ENCODE results near the gene NYNRIN.
"Not testable (repeated sequence)": the region's sequence is repeated elsewhere in the genome, so short reads cannot be mapped to it uniquely, and the experiment has no call there.

The NYNRIN gene

DNA sequence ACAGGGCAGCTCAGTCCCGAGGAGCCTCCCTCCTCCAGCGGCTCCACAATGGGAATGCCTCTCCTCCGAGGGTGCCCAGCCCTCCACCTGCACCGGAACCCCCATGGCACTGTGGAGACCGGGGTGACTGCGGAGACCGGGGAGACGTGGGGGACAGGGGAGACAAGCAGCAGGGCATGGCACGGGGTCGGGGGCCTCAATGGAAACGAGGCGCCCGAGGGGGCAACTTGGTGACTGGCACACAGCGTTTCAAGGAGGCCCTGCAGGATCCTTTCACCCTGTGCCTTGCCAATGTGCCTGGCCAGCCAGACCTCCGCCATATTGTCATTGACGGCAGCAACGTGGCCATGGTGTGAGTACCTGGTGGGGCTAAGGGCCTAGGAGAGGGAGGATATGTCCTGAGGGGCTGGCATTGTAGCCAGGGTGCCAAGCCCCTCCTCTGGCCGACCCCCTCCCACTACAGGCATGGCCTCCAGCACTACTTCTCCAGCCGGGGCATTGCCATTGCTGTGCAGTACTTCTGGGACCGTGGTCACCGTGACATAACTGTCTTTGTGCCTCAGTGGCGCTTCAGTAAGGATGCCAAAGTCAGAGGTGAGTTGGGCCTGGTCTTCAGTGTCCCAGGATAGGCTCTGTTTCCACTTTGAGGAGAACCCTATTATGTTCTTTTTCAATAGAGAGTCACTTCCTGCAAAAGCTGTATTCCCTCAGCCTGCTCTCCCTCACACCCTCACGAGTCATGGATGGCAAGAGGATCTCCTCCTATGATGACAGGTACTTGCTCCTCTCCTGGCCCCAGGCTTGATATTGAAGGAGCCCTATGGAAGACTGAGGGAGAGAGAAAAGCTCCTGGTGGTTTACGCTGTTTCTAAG lies 33.7 kb downstream of the NYNRIN start:
- no peak for DNase-seq

DNA sequence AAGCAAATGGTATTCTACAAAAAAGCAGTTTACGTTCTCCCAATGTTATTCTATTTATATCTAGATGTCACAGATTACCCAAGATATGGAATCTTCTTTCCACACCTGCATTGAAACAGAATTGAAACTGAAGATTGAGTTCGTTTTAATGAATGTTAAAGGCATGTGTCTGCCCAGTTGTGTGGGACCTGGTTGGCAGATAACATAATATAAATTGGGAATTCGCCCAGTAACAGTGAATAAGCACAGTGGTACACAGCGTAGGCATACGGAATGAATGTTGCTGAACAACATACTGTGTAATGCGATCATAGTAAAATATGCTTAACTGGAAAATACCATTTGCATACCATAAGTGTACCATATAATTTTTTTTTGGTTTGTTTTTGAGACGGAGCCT lies 35.2 kb downstream of the NYNRIN start:
- no peak for DNase-seq

DNA sequence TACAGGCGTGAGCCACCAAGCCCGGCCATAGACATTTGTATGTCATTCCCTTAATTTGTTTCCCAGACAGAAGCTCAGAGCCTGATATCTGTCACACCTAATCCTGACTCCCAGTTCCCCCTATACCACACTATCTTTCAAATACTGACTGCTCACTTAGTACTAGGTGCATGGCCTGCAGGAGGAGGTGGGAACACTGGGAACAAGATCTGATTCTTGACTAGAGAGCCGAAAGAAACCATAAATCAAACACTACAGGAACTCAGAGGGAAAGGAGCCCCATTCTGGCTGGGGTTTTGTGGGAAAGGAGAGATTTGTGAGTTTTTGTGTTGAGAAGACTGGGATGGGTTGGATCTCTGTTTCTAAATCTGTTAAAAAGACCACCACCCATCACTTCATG lies 35.9 kb downstream of the NYNRIN start:
- DNase-seq = no peak

DNA sequence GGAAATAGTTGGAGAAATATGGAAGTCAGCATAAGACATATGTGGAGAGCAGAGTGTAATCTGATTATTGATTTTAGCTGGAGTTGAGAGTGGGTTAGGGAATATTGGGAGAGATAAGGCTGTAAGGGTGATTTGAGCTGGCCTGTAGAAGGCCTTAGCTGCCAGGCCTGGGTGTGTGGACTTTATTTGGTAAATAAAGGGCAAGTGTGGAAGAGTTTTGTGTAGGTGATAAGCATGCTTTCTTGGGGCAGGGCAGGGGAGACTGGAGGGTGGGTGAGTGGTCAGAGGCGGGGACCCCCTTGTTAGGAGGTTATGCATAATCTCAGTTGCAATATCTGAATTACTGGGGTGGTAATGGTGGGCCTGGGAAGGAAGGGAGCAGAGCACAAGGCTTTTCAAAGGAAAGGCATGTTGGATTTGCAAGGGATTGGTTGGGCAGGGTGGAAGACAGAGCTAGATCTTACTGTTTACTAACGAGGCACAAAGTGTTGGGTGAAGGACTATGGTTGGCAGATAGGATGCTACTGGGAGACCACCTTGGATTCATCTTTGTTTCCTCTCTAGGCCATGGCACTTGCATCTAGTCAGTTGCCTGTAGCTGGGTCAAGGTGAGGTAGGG lies 36.5 kb downstream of the NYNRIN start:
- DNase-seq = no peak

DNA sequence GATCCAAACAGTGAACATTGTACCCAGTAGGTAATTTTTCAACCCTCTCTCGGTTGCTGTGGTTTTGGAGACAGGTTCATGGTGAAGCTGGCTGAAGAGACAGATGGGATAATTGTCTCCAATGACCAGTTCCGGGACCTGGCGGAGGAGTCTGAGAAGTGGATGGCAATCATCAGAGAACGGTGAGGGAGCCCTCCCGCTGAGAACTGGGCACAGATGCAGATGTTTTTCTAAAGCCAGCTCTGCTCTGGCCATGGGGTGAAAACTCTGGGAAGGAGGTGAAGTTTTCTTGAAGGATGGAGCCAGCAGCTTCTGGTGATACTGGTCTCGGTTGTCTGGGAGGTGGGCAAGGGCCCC lies 37.2 kb downstream of the NYNRIN start:
- DNase-seq = no peak

DNA sequence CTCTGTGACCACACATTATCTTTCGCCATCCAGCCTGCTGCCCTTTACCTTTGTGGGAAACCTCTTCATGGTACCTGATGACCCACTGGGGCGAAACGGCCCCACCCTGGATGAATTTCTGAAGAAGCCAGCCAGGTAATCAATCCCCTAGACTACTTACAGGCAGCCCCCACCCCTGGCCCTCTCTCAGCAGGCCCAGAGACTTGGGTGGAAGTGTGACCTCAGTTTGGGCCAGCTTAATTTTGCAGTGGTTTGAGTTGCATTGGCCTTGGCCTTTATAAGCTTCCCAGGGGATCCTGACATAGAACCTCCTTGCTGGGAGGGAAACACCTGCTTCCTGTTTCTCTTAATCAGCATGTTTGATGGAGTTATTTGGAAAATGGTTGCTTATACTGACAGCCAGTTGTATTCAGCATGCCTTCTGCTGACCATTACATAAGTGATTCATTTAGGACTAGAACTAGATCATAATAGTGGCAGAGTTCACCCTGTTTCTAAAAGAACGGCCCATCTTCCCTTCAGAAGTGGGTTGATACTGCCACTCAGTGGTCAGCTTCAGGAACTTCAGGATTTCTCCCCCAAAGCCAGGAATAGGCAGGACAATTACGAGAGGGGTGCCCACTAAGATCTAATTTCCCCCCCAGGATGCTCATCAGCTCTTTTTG lies 37.7 kb downstream of the NYNRIN start:
- DNase-seq = peak; percentile 65

DNA sequence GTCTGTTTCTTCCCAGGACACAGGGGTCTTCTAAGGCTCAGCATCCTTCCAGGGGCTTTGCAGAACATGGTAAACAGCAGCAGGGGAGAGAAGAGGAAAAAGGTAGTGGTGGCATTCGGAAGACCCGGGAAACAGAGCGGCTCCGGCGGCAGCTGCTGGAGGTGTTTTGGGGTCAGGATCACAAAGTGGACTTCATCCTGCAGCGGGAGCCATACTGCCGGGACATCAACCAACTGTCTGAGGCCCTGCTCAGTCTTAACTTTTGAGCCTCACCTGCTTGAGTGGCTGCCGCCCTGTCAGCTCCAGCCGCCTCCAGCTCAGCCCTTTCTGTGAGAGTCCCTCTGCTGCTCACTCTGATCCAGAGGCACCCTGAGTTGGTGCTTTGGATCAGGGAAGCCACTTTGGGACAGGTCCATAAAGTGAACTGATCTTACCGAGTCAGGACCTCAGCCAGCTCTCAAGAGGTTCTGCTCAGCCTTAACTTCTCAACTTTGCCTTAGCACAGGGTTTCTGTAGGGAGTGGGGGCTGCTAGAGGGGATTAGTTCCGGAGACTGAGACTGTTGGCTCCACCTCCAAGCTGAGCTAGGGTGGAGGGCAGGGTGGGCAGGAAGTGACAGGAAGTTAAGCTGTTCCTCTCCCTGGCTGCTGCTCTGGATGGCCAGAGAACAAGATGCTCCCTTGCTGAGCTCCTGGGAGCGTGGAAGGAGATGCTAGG lies 38.4 kb downstream of the NYNRIN start:
- no peak for DNase-seq

DNA sequence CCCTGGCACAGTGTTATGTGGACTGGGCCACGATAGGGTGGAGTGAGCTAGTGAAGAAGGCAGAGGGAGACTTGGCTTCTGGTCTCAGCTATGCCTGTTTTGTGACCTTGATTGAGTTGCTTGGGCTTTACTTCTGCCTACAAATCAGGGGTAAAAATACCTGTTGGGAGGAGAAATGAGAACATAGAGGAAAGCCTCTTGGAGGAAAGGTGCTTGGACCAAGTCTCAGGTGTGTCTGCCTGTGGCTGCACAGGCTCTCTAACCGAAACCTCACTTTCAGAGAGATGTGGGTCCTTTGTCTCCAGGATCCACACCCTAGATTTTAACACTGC lies 38.9 kb downstream of the NYNRIN start:
- no peak for DNase-seq

DNA sequence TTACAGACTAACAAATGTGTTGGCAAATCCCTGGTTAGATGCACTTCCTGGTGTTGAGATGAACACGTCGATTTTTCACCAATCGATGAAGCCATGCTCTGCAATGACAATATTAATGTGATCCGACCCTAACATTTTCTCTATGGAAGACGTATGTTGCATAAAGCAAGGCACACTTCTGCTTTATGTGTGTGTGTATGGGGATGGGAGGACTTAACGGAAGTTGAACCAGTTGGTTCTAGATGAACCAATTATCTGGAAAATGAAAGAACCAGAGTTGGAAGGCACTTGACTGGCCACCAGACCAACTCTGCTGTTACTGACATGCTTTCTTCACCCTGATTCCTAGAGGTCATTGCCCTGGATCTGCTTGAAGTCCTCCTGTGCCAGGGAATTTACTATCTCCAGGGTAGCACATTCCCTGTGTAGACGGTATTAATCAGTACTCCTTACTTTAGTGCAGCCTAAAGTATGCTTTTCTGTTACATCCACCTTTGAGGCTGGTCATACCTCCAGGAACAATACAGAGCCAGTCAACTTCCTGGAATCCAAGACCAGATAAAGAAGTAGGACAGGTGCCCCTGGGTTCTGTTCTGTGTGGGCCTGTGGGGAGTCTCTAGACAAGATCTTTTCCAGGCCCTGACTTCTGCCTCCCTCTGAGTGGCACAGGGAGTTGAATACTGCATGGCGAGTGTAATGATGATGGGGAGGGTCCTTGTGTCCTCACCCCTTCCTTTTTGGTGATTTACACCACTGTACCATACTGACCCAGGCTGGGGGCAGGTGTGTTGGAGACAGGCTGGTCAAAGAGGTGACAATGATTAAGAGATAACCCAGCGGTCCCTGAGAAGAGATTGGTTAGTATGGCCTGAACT lies 39.7 kb downstream of the NYNRIN start:
- no peak for DNase-seq

DNA sequence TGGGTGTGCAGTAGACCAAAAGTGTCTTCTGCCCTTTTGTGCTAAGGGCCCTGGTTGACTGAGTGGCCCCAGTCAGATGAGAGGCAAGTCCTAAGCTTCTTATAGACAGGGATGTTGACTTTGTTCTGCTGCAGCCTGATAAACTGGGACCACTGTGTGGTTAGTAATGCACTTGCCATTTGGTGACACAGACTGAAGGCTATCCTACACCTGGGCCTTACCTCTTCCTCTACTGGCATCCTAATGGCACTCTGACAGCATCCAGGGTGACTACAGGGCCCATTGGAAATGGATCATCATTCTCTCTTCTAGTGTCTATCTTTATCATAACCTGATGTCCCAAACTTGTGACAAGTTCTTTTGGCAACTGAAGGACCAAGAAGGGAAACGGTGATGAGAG lies 40.5 kb downstream of the NYNRIN start:
- no peak for DNase-seq

DNA sequence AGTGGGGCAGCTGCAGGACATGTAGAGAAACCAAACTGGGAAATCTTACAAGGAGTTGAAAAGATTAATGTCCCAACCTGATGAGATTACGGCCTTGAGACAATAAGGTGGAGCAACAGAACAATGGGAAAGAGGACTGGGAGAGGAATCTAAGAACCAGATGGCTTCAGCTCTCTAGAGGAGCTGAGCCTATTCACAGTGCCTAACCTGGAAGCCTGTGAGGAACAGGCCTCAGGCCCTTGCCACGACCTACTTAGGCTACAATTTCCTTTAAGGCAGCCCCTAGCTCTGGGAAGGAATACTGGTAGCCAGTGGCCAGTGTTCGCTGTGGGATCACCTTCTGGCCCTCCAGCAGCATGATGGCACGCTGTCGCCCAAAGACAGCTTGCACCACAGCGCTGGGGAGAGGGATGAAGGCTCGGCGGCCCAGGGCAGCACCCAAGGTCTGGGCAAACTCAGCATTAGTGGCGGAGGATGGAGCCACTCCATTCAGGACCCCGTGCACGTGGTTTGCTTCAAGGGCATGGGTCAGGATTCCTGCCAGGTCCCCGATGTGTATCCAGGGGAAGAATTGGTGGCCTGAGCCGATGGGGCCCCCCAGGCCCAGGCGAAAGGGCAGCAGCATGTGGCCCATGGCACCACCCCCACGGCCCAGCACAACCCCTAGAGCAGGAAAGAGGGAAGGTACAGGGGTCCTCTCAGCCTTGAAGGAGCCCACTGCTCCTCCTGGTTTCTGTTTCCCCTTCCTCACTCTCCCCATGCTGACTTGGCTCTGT lies 41.2 kb downstream of the NYNRIN start:
- DNase-seq = no peak

DNA sequence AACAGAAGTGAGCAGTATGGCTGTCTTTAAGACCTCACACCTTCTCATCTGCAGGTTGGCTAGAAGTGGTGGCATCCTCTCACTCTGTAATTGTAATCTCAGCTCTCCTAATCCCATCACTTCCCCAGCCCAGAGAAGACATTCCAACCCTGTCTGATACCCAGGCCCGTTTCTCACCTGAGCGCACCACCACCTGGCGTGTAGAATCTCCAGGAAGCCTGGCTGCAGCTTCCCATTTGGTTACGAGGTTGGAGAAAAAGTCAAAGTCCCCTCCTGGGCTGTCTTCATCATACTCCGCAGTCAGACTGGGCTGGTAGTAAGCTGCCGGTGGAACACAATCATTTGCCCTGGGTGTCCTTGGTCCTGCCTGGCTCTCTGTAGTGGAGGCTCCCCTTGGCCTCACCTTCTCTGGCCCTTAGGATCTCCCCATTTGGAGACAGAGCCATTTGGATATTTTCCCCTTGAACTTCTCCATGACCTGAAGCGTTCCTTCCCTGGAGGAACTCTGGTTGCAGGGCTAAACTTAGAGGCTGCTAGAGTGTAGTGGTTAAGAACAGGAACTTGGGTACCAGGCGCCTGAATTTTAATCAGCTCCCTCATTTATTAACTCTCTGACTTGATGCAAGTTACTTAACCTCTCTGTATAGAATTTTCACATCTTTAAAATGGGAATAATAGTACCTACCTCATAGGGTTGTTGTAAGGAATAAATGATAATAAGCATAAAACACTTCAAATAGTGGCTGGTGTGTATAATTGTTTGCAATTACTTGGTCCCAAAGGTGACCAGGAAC lies 42.0 kb downstream of the NYNRIN start:
- no peak for DNase-seq

DNA sequence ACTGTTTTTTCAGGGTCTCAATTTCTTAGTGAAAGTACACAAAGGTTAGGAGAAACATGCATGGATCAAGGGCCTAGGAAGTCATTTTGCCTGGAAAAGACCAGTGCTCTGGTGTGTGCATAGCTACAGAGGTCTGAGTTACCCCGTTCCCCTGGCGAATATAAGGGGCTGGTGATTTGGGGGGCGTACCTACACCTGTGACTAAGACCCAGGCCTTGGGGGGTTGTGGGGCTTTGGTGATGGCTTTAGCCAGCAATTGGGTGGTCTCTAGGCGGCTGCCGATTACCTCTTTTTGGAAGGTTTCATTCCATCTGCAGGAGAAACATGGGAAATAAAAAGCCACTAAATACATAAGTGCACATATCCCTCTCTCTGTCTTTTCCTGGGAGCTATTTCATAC lies 42.7 kb downstream of the NYNRIN start:
- DNase-seq = no peak

DNA sequence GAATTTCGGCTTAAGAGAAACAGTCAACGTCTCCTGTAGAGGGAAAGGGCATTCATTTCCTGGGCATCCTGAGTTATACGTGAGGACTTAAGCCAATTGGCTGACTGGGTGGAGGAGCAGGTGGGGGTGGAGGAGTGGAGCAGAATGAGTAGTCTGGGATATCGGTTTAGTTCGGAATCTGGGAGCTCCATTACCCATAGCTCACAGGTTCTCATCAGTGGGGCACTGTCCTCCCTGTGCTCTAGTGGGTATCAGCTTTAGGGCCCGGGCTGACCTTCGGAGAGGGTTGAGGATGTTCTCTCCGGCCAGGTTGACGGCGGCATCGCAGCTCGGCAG lies 43.1 kb downstream of the NYNRIN start:
- no peak for DNase-seq

DNA sequence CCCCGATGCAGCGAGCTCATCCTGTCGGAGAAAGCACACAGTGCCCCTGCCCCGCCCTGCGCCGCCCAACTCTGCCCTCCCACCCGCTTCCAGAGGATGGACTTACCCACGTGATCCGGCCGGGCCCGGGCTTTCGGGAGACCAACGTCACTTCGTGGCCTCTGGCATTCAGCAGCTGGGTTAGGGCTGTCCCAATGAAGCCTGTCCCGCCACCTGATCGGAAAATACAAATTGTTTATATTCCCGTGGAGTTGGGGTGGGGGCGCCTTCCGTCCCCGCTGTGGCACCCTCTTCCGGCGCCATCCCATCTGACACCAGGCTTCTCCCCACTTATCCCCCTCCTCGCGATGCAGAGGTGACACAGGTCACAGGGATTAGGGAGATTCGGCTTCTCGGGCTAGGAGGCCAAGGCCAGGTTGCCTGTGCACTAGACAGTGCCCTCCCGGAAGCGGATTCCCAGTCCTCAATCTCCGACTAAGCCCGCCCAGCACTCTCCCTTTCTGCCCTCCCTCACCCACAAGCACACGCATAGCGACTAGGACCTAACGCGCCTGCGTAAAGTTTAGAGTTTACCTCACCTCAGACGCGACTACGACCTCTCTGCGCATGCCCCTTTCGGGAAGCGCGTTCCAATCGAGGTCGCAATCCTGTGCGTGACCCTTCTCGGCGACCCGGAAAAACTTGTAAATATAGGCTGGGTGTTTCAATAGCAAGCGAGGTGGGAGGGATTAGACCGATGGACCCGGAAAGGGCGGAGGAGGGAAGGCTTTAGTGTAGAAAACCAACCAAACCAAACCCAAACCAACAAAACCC lies 43.6 kb downstream of the NYNRIN start, which contains the start of gene SDR39U1:
TSS of gene SDR39U1 (minus strand) at position 537 of the 813 bp plus-strand sequence. CDS start at position 530, 7 bp downstream.
- peak; percentile 98 for DNase-seq

DNA sequence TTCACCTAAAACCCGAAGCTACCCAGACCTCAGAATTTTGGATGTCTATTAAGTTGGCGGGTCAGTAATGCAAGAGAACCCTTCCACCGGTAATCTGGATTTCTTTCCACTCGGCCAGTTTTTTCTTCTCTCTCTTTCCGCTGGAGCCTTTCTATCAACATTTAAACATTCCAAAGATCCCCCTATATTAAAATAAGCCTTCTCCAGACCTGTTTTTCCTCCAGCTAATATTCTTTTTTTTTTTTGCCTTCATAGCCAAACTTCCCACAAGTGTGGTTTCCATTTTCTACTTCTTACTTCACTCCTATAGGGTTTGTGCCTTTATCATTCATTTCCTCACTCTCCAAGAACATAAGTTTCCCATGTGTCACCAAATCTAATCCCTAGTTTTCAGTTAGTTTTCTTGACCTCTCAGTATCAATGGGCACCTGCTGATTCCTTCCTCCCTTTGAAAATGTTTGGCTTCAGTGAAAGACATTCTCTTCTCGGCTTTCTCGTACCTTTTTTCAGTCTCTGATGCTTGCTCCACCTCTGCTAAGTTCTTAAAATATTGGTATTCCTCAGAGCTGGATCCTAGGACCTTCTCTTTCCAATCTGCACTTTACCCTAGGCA lies 44.4 kb downstream of the NYNRIN start:
- peak; percentile 31 for DNase-seq

DNA sequence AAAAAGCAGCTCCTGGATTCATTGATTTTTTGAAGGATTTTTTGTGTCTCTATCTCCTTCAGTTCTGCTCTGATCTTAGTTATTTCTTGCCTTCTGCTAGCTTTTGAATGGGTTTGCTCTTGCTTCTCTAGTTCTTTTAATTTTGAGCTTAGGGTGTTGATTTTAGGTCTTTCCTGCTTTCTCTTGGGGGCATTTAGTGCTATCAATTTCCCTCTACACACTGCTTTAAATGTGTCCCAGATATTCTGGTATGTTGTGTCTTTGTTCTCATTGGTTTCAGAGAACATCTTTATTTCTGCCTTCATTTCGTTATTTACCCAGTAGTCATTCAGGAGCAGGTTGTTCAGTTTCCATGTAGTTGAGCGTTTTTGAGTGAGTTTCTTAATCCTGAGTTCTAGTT lies 52.0 kb downstream of the NYNRIN start:
- not testable (repeated sequence) for DNase-seq

DNA sequence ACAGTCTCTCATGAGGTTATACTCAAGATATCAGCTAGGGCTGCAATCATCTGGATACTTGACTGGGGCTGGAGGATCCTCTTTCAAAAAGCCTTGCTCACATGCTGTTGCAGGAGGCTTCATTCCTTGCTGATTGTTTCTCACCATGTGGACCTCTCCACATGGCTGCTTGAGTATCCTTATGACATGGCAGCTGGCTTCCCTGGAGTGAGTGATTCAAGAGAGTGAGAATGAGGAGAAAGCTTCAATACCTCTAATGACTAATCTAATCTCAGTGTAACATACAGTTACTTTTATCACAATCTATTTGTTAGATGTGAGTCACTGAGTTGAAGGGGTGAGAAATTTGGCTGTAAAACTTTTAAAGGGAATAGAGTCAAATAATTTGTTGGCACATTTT lies 58.2 kb downstream of the NYNRIN start:
- peak; percentile 18 for DNase-seq

DNA sequence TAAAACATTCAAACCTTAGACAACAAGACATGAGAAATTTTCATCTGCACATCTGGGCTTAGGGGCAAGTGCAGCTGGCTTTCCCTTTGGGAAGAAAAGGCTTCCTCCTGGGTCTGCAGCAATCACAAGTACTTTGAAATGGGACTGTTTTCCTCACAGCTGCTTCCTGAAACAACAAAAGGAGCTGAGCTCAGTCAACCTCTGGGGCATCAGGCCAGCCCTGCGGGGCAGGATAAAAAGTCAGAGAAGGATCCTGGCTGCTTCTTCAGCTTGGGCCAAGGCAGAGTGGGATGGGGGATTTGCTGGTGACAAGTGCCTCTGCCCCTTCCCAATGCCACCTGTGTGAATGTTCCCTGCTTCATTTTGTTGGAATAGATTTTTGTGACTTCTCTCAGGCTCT lies 59.9 kb downstream of the NYNRIN start:
- no peak for DNase-seq

DNA sequence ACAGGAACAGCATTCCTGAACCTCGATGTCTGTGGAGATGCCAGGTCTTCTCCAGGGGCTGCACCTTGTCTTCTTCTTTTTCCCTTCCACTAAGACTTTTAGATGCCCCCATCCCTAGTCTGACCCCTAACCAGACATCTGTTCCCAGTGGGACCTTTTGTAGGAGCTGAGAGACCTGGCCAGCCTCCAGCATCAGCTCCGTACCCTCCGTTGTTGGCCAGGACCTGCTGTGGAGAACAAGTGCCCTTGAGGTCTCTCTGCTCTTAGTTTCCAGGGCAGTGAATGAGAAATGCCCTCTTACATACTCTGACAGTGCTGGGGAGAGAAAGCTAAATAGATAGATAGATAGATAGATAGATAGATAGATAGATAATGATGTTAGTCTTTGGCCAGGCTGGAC lies 60.5 kb downstream of the NYNRIN start:
- no peak for DNase-seq

Measured in OCI-M1 (cell line).